Nucleus accumbens (tissue), 56 donors: ENCODE measurements around the gene CDH24.
"Not testable (repeated sequence)": the region's sequence is repeated elsewhere in the genome, so short reads cannot be mapped to it uniquely, and the experiment has no call there.

Experiments
- DNase-seq, 56 donors: peaks; one replicate each; lab custom pipeline; 2025; lab: John Stamatoyannopoulos, UW

Gene CDH24

DNA sequence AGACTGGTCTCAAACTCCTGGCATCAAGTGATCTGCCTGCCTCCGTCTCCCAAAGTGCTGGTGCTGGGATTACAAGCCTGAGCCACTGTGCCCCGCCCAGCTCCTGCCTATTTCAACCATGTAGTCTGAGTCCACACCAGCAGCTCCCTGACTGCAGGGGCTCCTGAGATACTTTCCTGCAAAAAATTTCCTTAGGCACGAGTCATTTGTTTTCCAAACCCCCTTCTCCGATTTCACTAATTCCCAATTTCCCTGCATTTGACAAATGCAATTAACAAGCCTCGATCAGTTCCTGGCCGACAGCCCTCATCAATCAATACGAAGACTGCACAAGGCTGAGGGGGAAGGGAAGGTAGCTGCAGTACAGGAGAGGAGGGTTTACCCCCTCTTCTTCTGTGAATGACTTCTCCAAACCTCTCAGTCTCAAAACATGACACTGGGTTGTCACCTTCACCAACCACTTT is 32.7 kb downstream of the CDH24 start:
- DNase-seq: no peak

DNA sequence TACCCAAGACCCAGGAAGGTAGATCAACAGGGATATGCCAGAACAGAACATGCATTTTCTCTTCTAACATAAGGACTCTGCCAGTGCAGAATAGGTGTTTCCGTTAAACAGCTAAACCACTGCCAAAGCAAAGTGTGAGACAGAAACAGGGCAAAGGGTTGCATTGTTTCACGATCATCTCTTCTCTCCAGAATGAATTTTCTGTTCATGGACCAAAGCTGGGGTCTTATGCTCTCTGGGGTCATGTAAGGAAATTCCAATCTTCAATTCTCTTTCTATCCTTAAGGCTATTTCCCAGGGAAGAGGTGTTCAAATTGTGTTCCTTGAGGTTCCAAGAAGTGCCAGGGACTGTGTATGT is 33.5 kb downstream of the CDH24 start:
- no peak for DNase-seq

DNA sequence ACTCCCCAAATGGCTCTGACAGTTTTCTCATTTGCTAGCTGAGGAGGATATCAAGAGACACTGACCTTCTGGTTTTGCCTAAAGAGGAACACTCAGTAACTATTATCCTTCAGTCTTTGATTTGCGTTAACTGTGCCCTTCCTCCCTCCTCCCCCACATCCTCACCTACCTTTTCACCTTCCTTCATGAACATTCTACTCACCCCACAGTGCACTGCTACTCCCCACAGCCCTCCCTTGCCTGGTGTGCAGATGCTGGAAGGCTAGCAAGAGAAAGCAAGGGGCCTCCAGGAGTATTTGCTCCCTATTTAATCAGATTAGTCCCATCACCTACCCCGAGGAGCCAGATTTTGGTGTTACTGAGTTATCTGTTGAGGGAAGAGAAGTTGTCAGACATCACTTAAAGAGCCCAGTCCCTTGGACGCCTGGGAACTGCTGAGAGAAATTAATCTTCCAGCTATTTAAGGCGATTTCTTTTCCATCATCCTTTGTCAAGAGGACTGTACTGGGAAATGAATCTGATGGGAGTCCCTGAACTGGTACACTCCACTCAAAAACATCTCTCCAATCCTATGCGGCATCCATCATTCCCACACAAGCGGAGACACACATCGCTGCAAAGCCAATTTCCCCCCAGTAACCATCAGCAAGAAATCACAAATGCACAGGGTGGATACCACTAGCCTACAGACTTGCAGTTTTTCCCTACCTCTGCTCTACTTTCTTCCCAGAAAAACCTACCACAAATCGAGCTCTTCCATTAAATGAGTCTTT is 34.1 kb downstream of the CDH24 start:
- DNase-seq: peak in 3 of 56 donors; percentile 5 to 12 (median 5)

DNA sequence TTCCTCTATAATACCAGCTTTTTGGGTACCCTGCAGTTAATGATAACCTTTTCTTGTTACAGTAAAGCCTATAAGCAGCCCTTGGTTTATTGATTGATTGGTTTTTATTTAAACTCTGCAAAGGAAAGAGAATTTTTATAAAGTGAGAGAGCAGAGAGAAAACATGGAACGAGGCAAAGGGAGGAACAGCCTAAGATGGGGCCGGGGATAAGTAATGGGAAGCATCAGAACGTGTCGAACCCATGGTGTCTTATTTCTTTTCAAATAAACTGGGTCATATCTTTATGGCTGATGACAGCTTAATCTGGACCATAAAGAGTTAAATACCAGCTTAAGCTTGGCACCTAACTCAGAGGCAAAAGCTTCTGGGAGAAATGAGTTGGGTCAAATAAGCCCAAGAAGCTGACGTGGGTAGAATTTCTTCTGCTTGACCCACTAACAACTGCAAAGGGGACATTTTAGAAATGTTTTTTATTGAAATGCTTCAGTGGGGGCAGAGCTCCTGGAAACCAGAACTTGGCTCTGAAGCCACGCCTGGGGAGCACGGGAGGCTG is 35.4 kb downstream of the CDH24 start:
- no peak for DNase-seq

DNA sequence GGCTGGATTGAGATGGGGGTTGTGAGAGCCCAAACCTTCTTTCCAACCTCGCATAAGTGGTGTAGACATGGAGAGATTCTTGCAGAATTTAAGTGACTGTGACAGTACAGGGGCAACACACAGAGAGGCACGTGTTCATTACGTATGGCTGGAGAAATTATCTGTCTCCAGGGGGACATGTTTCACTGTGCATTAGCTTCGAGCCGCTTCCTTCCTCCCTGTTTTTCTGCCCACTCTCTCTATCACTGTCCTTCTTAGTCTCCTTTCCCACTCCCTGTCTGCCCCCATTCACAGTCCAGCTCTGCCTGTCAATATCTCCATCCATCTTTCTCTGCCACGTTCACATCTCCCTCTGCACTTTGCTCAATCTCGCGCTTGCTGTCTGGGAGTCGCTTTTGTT is 35.9 kb downstream of the CDH24 start:
- DNase-seq: no peak

DNA sequence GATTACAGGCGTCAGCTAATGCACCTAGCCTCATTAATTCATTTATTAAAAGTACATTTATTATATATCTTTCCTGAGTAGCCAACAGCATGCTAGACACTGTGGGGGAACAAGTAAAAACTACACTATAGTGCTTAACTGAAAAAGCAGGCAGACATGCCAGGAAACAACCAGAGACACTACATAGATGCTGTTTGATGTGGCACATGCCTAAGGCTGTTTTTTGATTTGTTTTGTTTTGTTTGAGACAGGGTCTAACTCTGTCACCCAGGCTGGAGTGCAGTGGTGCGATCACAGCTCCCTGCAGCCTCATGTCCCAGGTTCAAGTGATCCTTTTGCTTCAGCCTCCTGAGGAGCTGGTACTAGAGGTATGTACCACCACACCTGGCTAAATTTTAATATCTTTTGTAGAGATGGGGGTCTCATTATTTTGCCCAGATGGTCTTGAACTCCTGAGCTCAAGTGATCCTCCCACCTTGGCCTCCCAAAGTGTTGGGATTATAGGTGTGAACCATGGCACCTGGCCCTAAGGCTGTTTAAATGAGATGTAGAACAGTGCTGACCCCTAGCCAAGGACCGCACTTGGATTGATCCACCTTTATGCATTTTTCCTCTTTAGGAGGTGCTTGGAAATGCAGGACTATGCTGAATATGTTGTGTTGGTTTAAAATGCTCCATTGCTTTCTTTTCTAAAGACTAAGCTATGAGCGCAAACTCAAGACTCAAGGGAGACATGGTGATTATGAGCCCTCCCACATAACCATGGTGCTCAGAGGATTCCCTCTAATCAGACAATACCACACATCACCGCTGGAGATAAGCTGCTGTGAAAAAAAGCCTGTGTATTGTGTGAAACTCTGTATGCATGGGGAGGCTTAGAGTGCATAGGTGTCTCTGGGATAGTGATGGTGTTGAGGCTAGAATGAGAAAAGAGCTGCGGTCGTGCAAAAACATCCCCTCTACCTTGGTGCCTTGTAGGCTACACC is 36.9 kb downstream of the CDH24 start:
- DNase-seq: no peak

DNA sequence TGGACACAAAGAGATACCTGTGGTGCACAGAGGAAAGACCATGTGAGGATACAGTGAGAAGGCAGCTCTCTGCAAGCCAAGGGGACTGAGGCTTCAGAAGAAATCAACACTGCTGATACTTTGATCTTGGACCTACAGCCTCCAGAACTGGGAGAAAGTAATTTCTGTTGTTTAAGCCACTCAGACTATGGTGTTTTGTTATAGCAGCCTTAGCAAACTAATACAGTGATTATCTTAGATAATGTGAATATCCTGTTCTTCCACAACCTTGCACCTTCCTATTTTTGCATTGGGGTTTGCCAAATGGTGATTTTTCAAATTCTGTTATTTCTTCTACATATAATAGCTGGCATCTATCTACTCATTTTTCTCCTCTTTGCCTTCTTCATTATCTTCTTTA is 39.2 kb downstream of the CDH24 start:
- DNase-seq: no peak

DNA sequence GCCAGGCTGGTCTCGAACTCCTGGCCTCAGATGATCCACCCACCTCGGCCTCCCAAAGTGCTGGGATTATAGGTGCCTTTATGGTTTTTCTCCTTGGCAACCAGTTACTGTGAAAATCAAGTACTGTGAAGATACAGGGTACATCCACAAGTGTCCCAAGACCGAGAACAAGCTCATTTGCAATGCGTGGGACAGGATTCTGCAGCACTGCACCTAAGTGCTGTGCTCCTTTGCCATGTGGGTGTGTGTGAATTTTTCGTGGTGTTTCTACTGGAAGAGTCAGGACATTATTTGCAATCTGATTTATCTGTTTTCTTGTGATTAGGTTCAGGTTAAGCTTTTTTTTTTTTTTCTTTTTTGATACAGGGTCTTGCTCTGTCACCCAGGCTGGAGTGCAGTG is 40.2 kb downstream of the CDH24 start:
- DNase-seq: no peak

DNA sequence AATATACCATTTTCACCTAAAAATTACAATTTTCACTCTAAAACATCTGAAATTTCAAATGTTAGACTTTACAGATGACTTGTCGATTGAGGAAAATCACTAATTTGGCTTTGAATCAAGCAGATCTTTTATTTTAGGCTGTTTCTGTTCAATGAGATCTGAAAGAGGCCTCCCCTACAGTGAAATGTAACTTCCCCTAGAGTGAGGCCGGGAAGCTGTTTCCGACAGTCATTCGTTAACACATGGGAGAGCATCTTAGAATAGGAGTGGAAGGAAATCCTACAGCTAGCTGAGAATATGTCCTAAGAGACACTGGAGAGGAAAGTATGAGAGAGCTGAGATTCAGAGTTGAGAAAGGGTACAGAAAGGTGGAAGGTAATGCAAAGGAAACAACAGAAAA is 41.7 kb downstream of the CDH24 start:
- no peak for DNase-seq

DNA sequence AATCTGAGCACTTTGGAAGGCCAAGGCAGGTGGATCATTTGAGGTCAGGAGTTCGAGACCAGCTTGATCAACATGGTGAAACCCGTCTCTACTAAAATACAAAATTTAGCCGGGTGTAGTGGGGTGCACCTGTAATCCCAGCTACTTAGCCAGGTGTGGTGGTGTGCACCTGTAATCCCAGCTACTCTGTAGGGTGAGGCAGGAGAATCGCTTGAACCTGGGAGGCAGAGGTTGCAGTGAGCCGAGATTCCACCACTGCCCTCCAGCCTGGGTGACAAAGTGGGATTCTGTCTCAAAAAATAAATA is 43.6 kb downstream of the CDH24 start:
- DNase-seq: not testable (repeated sequence)

DNA sequence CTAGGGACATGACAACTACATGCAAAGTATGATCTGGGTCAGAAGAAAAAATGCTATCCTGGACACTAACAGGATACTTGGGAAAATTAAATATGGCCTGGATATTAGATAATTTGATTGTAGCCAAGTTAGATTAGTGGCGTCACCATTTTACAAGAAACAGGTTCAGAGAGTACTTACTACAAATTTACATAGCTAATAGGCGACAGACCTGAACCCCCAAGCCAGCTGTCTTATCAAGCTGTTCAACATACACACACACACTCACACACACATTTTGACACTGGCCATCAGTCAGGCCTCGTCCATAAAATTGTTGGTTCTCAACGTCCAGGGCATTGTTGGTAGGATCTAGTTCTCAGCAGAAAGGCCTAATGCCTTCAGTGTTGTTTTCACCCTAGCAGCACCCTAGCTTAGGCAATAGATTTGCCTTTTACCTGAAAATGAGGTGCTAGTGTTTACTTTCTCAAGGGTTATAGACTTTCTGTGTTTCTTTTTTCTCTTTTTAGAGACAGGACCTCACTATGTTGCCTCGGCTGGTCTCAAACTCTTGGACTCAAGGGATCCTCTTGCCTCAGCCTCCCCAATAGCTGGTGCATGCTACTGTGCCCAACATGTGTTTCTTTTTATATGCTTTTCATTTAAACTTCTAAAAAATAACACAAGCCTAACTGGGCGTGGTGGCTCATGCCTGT is 44.1 kb downstream of the CDH24 start:
- no peak for DNase-seq

DNA sequence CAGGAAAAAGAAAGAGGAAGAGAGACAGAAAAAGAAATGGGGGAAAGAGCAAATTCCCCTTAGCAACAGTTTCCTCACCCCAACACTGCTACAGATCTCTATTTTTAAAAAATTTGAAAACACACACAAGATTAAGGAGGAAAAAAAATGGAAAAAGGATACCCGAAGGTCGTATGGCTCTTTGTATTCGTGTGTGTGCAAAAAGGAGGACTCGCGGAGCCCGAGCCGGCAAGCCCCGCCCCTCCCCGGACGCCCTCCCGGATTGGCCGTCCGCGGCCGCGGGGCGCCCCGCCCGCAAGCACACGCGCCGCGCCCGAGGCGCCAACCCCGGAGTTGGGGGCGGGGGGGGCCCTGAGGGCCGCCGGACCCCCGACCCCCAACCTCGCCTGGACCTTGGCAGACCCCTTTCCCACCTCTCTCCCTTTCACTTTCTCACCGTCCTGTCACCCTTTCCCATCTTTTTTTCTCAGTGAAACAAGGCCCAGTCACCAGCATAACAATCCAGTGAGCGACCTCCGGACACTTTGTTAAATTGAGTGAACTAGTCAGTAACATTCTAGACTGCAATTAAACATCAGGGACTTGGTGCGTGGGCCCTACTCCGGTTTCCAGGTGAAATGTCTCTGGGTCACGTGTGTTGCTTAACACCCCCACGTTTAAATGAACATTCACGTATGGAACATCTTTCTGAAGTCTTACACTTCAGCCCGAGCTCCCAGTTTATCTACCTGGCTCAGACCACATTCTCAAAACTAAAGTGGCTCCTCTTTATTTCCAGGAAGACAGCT is 47.2 kb downstream of the CDH24 start, which contains the start of gene C14orf93:
Gene C14orf93, minus strand, starts transcription at position 205 of the 788 bp plus-strand sequence. CDS start 11,120 bp downstream, outside the sequence.
- peak in 49 of 56 donors; percentile 5 to 80 (median 53) for DNase-seq

DNA sequence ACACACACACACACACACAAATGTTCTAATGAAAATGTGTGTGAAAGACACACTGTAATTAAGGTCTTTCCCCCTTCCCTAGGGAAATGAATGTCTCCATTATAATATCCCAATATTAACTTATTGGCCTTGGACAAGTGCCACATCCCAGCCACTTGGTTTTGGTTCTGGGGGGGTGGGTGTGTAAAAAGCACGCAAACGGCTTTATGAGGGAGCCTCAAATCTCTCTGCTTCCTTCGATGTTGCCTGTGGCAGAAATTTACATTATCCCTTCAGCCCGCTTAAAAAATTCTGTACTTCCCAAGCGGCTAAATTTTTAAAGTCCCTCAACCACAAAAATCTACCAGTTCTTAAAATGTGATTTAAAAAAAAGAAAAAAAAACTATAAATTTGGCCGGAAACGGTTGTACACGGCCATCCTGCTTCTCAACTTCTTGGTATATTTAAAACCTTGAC is 47.8 kb downstream of the CDH24 start:
- no peak for DNase-seq

DNA sequence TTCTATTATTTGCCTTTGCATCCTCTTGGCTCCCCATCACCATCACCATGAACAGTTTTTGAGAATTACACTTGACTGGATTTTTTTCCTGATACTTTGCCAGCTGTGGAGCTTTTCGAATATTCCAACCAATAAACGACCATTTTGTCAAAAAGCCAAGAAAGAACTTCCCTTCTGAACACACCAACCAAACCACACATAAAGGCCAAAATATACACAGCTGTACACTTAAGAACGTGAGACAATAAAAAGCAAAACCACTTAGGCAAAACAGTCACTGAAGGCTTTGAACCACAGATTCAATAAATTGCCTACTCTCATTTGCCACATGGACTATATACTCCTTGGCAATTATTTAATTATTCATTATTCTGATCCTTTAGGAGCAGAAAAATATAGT is 48.5 kb downstream of the CDH24 start:
- DNase-seq: no peak

DNA sequence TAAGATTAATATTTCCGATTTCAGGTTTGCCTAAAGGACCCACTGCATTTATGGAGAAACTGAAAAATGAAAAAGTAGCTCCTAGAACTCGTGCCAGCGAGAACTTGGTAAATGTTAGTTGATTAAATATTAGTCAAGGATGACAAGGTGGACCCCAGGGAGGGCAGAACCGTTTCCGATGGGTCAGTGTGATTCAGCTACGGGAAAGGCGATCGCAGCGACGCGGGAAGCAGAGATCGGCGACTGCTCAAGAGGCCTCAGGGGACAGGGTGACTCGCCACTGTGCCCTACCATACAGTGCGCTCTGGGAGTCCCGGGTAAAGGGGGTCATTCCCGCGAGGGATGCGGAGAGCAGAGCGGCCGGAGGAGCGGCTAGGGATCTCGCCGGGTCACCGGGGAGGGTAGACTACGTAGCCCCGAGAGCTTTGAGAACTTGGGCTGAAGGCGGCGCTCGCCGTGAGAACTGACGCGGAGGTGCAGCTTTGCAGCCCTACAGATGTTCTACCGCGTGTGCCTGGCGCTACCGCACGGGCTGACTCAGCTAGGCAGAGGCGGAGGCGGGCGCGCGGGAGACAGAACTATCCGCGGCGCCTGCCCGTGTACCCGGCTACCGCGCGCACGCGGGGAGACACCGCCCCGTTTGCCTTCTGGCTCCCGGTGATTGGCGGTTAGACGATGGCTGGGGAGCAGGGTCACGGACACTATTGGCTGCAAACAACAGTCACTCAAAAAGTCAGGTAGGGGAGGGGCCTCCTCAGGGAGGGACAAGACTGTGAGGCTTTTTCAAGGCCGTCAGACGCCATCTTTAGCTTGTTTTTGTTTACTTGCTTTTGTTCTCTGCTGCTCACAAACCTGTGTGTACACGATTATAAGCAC is 50.5 kb downstream of the CDH24 start:
- DNase-seq: peak; percentile 78 to 99 (median 96)

DNA sequence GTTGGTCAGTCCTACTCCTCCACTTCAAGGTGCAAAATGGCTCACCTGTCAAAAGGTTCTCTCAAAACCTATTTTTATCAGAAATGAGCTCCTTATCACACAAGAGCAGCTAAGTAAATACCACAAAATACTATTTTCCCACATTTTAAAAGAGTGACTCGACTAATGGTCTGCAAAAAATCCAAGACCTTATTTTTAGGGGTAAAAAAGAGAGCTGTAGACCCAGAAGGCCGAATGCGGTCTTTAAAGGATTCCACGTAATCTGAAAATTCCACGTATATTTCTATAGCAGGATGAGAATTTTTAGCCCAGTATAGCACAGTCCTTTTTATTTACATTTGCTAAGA is 51.2 kb downstream of the CDH24 start:
- DNase-seq: no peak

DNA sequence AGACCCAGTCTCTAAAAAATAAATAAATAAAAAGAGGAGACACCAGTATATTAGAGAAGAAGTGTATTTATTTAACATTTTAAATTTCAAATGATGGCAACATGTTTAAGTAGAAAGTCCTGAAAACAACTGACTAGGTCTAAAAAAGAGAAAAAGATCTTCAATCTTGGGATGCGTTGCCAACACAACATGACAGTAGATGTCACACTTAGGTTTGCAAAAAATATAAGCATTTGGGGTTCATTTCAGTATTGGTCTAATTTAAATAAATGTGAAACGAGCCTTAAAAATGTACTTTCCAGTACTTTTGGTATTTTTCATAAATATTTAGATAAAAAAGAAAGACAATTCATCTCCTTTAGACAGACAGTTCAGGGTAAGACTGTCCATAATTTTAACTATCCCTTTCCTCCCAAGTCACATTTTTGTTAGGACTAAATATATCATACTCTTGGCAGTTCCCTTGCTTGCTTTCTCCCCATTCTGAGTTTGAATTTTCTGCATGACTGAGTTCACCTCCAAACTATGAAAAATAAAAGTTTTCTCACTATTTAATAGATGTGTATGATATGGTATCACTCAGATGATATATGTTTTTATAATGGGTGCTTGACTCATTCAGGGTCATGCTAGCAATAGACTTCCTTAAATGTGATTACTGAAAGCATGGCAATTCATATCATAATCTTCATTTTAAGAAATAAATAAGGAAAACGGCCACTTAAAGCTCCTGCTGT is 51.7 kb downstream of the CDH24 start:
- DNase-seq: no peak

DNA sequence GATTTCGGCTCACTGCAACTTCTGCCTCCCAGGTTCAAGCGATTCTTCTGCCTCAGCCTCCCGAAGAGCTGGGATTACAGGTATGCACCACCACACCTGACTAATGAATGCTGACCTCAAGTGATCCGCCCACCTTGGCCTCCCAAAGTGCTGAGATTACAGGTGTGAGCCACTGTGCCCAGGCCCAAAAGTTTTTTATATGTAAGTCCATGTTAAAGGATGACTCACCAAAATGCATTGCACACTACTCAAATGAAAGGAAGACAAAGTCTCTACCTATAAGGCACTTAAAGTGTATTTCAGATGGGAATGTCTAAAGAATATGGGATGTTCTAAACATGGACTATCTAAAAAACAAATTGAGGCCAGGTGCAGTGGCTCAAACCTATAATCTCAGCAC is 53.0 kb downstream of the CDH24 start:
- DNase-seq: not testable (repeated sequence)
